Measurements from ENCODE around the gene PITPNM1. TPM values are rescaled to one million over a fixed set of nuclear protein-coding genes. Genes with fewer than 3 reads are reported as not detected.

Gene PITPNM1
- total and polyA plus RNA-seq, 2 of the 13 experiments (the other 11 are each of a cell fraction or from before 2014, with no cell fraction given) = 8.2 to 8.5 TPM

- peak; percentile 98 for TF ChIP-seq ARHGAP35 (CRISPR knock-in tag; IDR thresholded peaks at IDR 0.05; ENCODE audit: borderline replicate concordance)
- TF ChIP-seq ZMYM3 (CRISPR knock-in tag; IDR thresholded peaks at IDR 0.05) = 0 out of 2 replicates have a peak, but pooled peaks have one; percentile 36
- peak; percentile 91; the same call in 1 of the 2 replicates for TF ChIP-seq ZNF816 (CRISPR knock-in tag; IDR thresholded peaks at IDR 0.05; ENCODE audit: borderline replicate concordance)
- no peak for TF ChIP-seq ZNF577 (CRISPR knock-in tag; IDR thresholded peaks at IDR 0.05; ENCODE audit: borderline replicate concordance, low read depth)
- TF ChIP-seq ZNF713 (CRISPR knock-in tag; IDR thresholded peaks at IDR 0.05) = 0 out of 2 replicates have a peak, but pooled peaks have one; percentile 69
- peak; percentile 99 for TF ChIP-seq FOXC1 (CRISPR knock-in tag; IDR thresholded peaks at IDR 0.05; ENCODE audit: borderline replicate concordance)
- TF ChIP-seq TFAP4 (IDR thresholded peaks at IDR 0.05; ENCODE audit: borderline replicate concordance, low read depth) = no peak
- peak; percentile 95; the same call in 1 of the 2 replicates for TF ChIP-seq ZNF558 (CRISPR knock-in tag; IDR thresholded peaks at IDR 0.05; ENCODE audit: borderline replicate concordance)
- peak; percentile 75; the same call in 1 of the 2 replicates for TF ChIP-seq CAMTA2 (CRISPR knock-in tag; IDR thresholded peaks at IDR 0.05; ENCODE audit: borderline replicate concordance)
- no peak; the same call in 1 of the 2 replicates for TF ChIP-seq SIX4 (CRISPR knock-in tag; IDR thresholded peaks at IDR 0.05)
- TF ChIP-seq GZF1 (CRISPR knock-in tag; IDR thresholded peaks at IDR 0.05) = peak; percentile 91
- TF ChIP-seq RELA (CRISPR knock-in tag; IDR thresholded peaks at IDR 0.05) = peak; percentile 85; the same call in 1 of the 2 replicates
- 0 out of 2 replicates have a peak, but pooled peaks have one; percentile 4 for TF ChIP-seq NFRKB (IDR thresholded peaks at IDR 0.05)
- no peak; the same call in 1 of the 2 replicates for TF ChIP-seq TGIF2 (CRISPR knock-in tag; IDR thresholded peaks at IDR 0.05)
- TF ChIP-seq ZNF318 (CRISPR knock-in tag; IDR thresholded peaks at IDR 0.05) = peak; percentile 94; the same call in 1 of the 2 replicates
- no peak for TF ChIP-seq MATR3 (CRISPR knock-in tag; IDR thresholded peaks at IDR 0.05)
- no peak for TF ChIP-seq TBL1XR1 (IDR thresholded peaks at IDR 0.05; ENCODE audit: borderline replicate concordance, low read length, partially characterized antibody)
- no peak for TF ChIP-seq KAT2B (IDR thresholded peaks at IDR 0.05; ENCODE audit: borderline replicate concordance, low read depth, low read length)
- peak; percentile 38; the same call in 1 of the 2 replicates for TF ChIP-seq FOXK1 (CRISPR knock-in tag; IDR thresholded peaks at IDR 0.05; ENCODE audit: borderline replicate concordance, low read depth)
- TF ChIP-seq CHD2 (IDR thresholded peaks at IDR 0.05; ENCODE audit: low read depth, low read length) = no peak
Observed at GRCh38 chr11:67482827-67483798, 22.1 kb downstream of the PITPNM1 start, which contains the start of gene AIP (continued).

Measured in HepG2 (cell line).